Measurements from ENCODE around the gene CNIH1.
"Not testable (repeated sequence)": the region's sequence is repeated elsewhere in the genome, so short reads cannot be mapped to it uniquely, and the experiment has no call there.

Gene CNIH1

DNA sequence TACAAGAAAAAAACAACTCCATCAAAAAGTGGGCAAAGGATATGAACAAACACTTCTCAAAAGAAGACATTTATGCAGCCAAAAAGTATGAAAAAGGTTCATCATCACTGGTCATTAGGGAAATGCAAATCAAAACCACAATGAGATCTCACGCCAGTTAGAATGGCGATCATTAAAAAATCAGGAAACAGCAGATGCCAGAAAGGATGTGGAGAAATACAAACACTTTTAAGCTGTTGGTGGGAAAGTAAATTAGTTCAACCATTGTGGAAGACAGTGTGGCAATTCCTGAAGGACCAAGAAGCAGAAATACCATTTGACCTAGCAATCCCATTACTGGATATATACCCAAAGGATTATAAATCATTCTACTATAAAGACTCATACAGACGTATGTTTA is 60.6 kb downstream of the CNIH1 start:
- DNase-seq (ENCODE audit: low read depth) = not testable (repeated sequence)

GRCh38 chr14:54378893-54379292 is 62.3 kb downstream of the CNIH1 start:
- not testable (repeated sequence) for DNase-seq (ENCODE audit: low read depth)

- no peak for DNase-seq (ENCODE audit: low read depth)
These were observed 63.7 kb downstream of the CNIH1 start for GRCh38 chr14:54377501-54377900.

GRCh38 chr14:54374117-54374884 is 66.9 kb downstream of the CNIH1 start:
- DNase-seq (ENCODE audit: low read depth) = no peak
